Liver (tissue), 9 donors: ENCODE results near the gene CPAMD8. TPM values are rescaled to one million over a fixed set of nuclear protein-coding genes. Genes with fewer than 3 reads are reported as not detected.

ENCODE experiments used
- DNase-seq: peaks from one replicate; pipeline ENCODE4 v3.0.0-alpha.2; 2017; ENCODE audit warnings: low spot score
- H3K27ac ChIP-seq, 2 donors: one replicate each; pipeline ENCODE4 v1.7.0; 2013; ENCODE audit warnings: inconsistent platforms in 2 of 2, low read length in 2 of 2, control low read depth in 1 of 2, low read depth in 1 of 2, mild to moderate bottlenecking in 1 of 2
- H3K27me3 ChIP-seq, 4 donors: one replicate each; pipeline versions ENCODE4 v1.6.1 to v1.7.0; 2013; ENCODE audit warnings: low read length in 3 of 4, inconsistent platforms in 1 of 4, mild to moderate bottlenecking in 1 of 4, moderate library complexity in 1 of 4; ENCODE audit not compliant: control insufficient read depth in 4 of 4, insufficient read depth in 4 of 4
- H3K36me3 ChIP-seq, 4 donors: one replicate each; pipeline versions ENCODE4 v1.6.1 to v1.7.0; 2013; ENCODE audit warnings: low read length in 3 of 4, mild to moderate bottlenecking in 3 of 4, low read depth in 1 of 4, moderate library complexity in 1 of 4; ENCODE audit not compliant: control insufficient read depth in 4 of 4, insufficient read depth in 3 of 4
- H3K4me1 ChIP-seq, 4 donors: one replicate each; pipeline versions ENCODE4 v1.6.1 to v1.7.0; 2013; ENCODE audit warnings: low read length in 3 of 4, mild to moderate bottlenecking in 3 of 4, moderate library complexity in 1 of 4; ENCODE audit not compliant: control insufficient read depth in 4 of 4, insufficient read depth in 4 of 4
- H3K4me3 ChIP-seq, 3 donors: one replicate each; pipeline versions ENCODE4 v1.6.1 to v1.7.0; 2013; ENCODE audit warnings: low read length in 3 of 3, control low read depth in 1 of 3, low read depth in 1 of 3, mild to moderate bottlenecking in 1 of 3
- H3K9ac ChIP-seq, 2 donors: one replicate each; pipeline ENCODE4 v1.7.0; 2013; ENCODE audit warnings: low read length in 2 of 2, mild to moderate bottlenecking in 2 of 2, moderate library complexity in 2 of 2, control low read depth in 1 of 2, low read depth in 1 of 2
- H3K9me3 ChIP-seq, 4 donors: one replicate each; pipeline versions ENCODE4 v1.6.1 to v1.7.0; 2013; ENCODE audit warnings: low read length in 3 of 4; ENCODE audit not compliant: control insufficient read depth in 4 of 4
- CTCF ChIP-seq: fragments of 150-350 bp; IDR thresholded peaks from 2 replicates; pipeline ENCODE4 v1.5.1; 2017; ENCODE audit warnings: improper control_type of control experiment, low read depth, low read length; ENCODE audit not compliant: missing input control
- FOXA1 ChIP-seq: IDR thresholded peaks from 2 replicates; pipeline ENCODE4 v1.6.1; 2016; ENCODE audit warnings: antibody characterized with exemption
- FOXA2 ChIP-seq: IDR thresholded peaks from 2 replicates; pipeline ENCODE4 v1.6.1; 2016; ENCODE audit warnings: antibody characterized with exemption
- GABPA ChIP-seq, 2 donors: IDR thresholded peaks in 1 of 2; conservative IDR thresholded peaks in 1 of 2; 2 replicates each; pipeline ENCODE4 v1.6.1; 2016; ENCODE audit warnings: antibody characterized with exemption in 2 of 2, mild to moderate bottlenecking in 1 of 2, moderate library complexity in 1 of 2
- HNF4A ChIP-seq, 2 donors: conservative IDR thresholded peaks; 2 replicates each; pipeline ENCODE4 v1.6.1; 2016; ENCODE audit warnings: antibody characterized with exemption in 2 of 2, mild to moderate bottlenecking in 2 of 2
- JUND ChIP-seq, 2 donors: IDR thresholded peaks; 2 replicates each; pipeline ENCODE4 v1.6.1; 2016; ENCODE audit warnings: antibody characterized with exemption in 2 of 2
- MAX ChIP-seq: IDR thresholded peaks from 2 replicates; pipeline ENCODE4 v1.6.1; 2016; ENCODE audit warnings: antibody characterized with exemption
- NR2F2 ChIP-seq: IDR thresholded peaks from 2 replicates; pipeline ENCODE4 v1.6.1; 2016; ENCODE audit warnings: antibody characterized with exemption
- RXRA ChIP-seq, 2 donors: IDR thresholded peaks; 2 replicates each; pipeline ENCODE4 v1.6.1; 2017 to 2018; ENCODE audit warnings: antibody characterized with exemption in 2 of 2, mild to moderate bottlenecking in 1 of 2
- SP1 ChIP-seq: IDR thresholded peaks from 2 replicates; pipeline ENCODE4 v1.6.1; 2018; ENCODE audit warnings: antibody characterized with exemption, mild to moderate bottlenecking
- YY1 ChIP-seq: IDR thresholded peaks from 2 replicates; pipeline ENCODE4 v1.6.1; 2016; ENCODE audit warnings: antibody characterized with exemption, mild to moderate bottlenecking
- WGBS: extraction: QIAGEN DNeasy Blood & Tissue Kit; methylation state at CpG from one replicate; pipeline ENCODE4 v1.1.7; 2013; 5-methylcytosine and 5-hydroxymethylcytosine counted together
- polyA plus RNA-seq, 2 donors: library from polyadenylated mRNA; stranded (reverse) in 1 of 2; unstranded in 1 of 2; fragments of 200-250 nt in 1 of 2; fragments of >200 nt in 1 of 2; fragmentation: Nextera tagmentation in 1 of 2; extraction: Ambion mirVana in 1 of 2; gene quantifications; one replicate each; pipeline versions ENCODE4 v1.2.1 to v1.2.3, GENCODE V29; 2013 to 2015
- total RNA-seq, 2 donors: library from RNA; depleted of rRNA; stranded (reverse); fragments of >200 nt; gene quantifications; one replicate each; pipeline ENCODE4 v1.2.3, GENCODE V29; 2014
- TF ChIP-seq, protein P1 (sequence below): IDR thresholded peaks from 2 replicates; pipeline ENCODE4 v1.6.1; 2016; ENCODE audit warnings: antibody characterized with exemption
- TF ChIP-seq, protein P2 (sequence below): IDR thresholded peaks from 2 replicates; pipeline ENCODE4 v1.6.1; 2016; ENCODE audit warnings: antibody characterized with exemption, mild to moderate bottlenecking
- donor health status: healthy.
- donor health status: healthy.
- donor health status: healthy.
- donor health status: healthy.
- donor health status: healthy.

Gene CPAMD8
- total and polyA plus RNA-seq, 4 donors: 0.92 to 1.4 (median 1.1) TPM

- TF ChIP-seq FOXA1 (no peak), MAX (no peak), NR2F2 (no peak)
- Histone ChIP-seq H3K4me1 (no peaks in the 10 kb centered on the region), H3K9me3 (peaks cover 1 to 13% (median 7%) of the 10 kb centered on the region in 4 donors), H3K36me3 (no peaks in the 10 kb centered on the region), H3K27ac (no peak overlapping the region), H3K27me3 (no peaks in the 10 kb centered on the region), H3K4me3 (no peak overlapping the region), H3K9ac (no peak overlapping the region)
- WGBS: 88% methylated on average over 21 of the region's 21 CpGs
- DNase-seq: no peak
These were observed 104.6 kb downstream of the CPAMD8 start for GRCh38 chr19:16921766-16922591.

DNA sequence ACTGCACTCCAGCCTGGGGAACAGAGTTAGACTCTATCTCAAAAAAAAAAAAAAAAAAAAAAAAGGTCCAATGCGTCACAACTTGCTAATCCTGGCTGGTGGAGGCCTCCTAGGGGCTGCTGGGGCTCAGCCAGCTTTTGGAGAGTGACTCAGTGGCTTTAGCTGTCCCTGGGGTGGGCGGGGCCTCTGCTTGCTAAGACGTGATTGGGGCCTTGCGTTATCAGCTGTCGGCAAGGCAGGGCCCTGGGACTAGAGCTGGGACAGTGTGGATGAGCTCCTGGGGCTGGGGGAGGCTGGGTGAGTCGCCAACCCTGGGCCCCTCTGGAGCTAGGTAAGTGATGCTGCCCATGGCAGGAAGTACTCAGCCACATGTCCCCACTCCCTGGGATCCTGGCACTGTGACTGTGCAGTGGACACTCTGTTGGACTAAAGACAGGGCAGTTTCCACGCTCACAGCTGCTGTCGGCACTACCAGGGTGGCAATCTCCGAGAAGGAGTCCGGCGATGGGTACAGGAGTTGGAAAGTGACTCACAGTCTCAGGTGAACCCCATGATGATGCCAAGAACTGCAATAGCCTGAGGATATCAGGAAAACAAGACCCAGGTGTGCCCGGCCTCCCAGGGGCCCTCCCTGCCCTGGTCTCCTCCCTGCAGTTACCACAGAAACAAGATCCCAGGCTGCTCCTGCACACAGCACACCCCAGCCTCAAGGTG is 105.6 kb downstream of the CPAMD8 start:
- H3K36me3 ChIP-seq: no peaks in the 10 kb centered on the region
- TF ChIP-seq, protein P1, sequence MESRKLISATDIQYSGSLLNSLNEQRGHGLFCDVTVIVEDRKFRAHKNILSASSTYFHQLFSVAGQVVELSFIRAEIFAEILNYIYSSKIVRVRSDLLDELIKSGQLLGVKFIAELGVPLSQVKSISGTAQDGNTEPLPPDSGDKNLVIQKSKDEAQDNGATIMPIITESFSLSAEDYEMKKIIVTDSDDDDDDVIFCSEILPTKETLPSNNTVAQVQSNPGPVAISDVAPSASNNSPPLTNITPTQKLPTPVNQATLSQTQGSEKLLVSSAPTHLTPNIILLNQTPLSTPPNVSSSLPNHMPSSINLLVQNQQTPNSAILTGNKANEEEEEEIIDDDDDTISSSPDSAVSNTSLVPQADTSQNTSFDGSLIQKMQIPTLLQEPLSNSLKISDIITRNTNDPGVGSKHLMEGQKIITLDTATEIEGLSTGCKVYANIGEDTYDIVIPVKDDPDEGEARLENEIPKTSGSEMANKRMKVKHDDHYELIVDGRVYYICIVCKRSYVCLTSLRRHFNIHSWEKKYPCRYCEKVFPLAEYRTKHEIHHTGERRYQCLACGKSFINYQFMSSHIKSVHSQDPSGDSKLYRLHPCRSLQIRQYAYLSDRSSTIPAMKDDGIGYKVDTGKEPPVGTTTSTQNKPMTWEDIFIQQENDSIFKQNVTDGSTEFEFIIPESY: no peak
- TF ChIP-seq HNF4A (conservative IDR thresholded peaks at IDR 0.05): no peak
- no peak for TF ChIP-seq SP1
- no peak for TF ChIP-seq GABPA (IDR thresholded peaks at IDR 0.05 in 1 of 2, conservative IDR thresholded peaks at IDR 0.05 in 1 of 2)
- no peak for TF ChIP-seq MAX
- TF ChIP-seq RXRA (IDR thresholded peaks at IDR 0.05): no peak
- no peak for TF ChIP-seq JUND (IDR thresholded peaks at IDR 0.05)
- no peak for TF ChIP-seq YY1
- TF ChIP-seq FOXA2: no peak
- TF ChIP-seq CTCF: no peak
- TF ChIP-seq FOXA1: no peak
- TF ChIP-seq, protein P2, sequence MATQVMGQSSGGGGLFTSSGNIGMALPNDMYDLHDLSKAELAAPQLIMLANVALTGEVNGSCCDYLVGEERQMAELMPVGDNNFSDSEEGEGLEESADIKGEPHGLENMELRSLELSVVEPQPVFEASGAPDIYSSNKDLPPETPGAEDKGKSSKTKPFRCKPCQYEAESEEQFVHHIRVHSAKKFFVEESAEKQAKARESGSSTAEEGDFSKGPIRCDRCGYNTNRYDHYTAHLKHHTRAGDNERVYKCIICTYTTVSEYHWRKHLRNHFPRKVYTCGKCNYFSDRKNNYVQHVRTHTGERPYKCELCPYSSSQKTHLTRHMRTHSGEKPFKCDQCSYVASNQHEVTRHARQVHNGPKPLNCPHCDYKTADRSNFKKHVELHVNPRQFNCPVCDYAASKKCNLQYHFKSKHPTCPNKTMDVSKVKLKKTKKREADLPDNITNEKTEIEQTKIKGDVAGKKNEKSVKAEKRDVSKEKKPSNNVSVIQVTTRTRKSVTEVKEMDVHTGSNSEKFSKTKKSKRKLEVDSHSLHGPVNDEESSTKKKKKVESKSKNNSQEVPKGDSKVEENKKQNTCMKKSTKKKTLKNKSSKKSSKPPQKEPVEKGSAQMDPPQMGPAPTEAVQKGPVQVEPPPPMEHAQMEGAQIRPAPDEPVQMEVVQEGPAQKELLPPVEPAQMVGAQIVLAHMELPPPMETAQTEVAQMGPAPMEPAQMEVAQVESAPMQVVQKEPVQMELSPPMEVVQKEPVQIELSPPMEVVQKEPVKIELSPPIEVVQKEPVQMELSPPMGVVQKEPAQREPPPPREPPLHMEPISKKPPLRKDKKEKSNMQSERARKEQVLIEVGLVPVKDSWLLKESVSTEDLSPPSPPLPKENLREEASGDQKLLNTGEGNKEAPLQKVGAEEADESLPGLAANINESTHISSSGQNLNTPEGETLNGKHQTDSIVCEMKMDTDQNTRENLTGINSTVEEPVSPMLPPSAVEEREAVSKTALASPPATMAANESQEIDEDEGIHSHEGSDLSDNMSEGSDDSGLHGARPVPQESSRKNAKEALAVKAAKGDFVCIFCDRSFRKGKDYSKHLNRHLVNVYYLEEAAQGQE: no peak
- peaks cover 0 to 13% (median 7%) of the 10 kb centered on the region in 4 donors for H3K9me3 ChIP-seq
- no peak overlapping the region for H3K9ac ChIP-seq
- no peak overlapping the region for H3K27ac ChIP-seq
- no peaks in the 10 kb centered on the region for H3K4me1 ChIP-seq
- no peak for DNase-seq
- 83% methylated on average over 12 of the region's 12 CpGs for WGBS
- H3K27me3 ChIP-seq: no peaks in the 10 kb centered on the region
- H3K4me3 ChIP-seq: no peak overlapping the region
